IMR-90 (cell line): ENCODE data around the gene SEMA6A. TPM values are rescaled to one million over a fixed set of nuclear protein-coding genes. Genes with fewer than 3 reads are reported as not detected.

ENCODE experiments used
- ATAC-seq: fragments of 200-7000 bp; cut with Tn5 transposase; 2 replicates; pipeline ENCODE4 v1.9.1; 2020; ENCODE audit warnings: low read depth, mild to moderate bottlenecking, moderate library complexity
- BruUV-seq: library from RNA; stranded (reverse); fragments of 400-500 nt; replicated peaks from 2 replicates; lab custom pipeline; 2021; lab: Mats Ljungman, UMichigan
- CTCF ChIA-PET: fragments of 300-600 bp; formaldehyde crosslinking; extraction: SDS; loops from one replicate; lab custom pipeline; 2021; ENCODE audit warnings: antibody characterized with exemption; lab: Yijun Ruan, JAX
- POLR2A ChIA-PET: fragments of 300-600 bp; sonication (Branson Sonifier 250); formaldehyde crosslinking; loops from one replicate; lab custom pipeline; 2022; ENCODE audit warnings: antibody characterized with exemption; ENCODE audit not compliant: unreplicated experiment; lab: Charles Lee
- DNase-seq: peaks from one replicate; pipeline ENCODE4 v3.0.0; 2013
- H2AFZ ChIP-seq: replicated peaks from 2 replicates; pipeline ENCODE3; 2013; ENCODE audit warnings: low read length, mild to moderate bottlenecking; ENCODE audit not compliant: poor library complexity
- H2AK5ac ChIP-seq: 2 replicates; pipeline ENCODE4 v1.6.1; 2013; ENCODE audit warnings: low read depth, low read length, inconsistent platforms
- H2AK9ac ChIP-seq: replicated peaks from 2 replicates; pipeline ENCODE3; 2013; ENCODE audit warnings: mild to moderate bottlenecking, low read depth, low read length, moderate library complexity; ENCODE audit not compliant: poor library complexity
- H2BK120ac ChIP-seq: 2 replicates; pipeline ENCODE4 v1.6.1; 2013; ENCODE audit warnings: low read depth, low read length, inconsistent platforms
- H2BK15ac ChIP-seq: 3 replicates; pipeline ENCODE4 v1.6.1; 2013; ENCODE audit warnings: low read depth, low read length, inconsistent platforms
- H2BK20ac ChIP-seq: 2 replicates; pipeline ENCODE4 v1.6.1; 2013; ENCODE audit warnings: low read depth, mild to moderate bottlenecking, inconsistent platforms, low read length, moderate library complexity
- H2BK5ac ChIP-seq: 2 replicates; pipeline ENCODE4 v1.6.1; 2013; ENCODE audit warnings: mild to moderate bottlenecking, low read depth, low read length, inconsistent platforms; ENCODE audit not compliant: poor library complexity, severe bottlenecking
- H3K14ac ChIP-seq: replicated peaks from 2 replicates; pipeline ENCODE4 v1.6.1; 2013; ENCODE audit warnings: low read depth, low read length, inconsistent platforms
- H3K18ac ChIP-seq: 2 replicates; pipeline ENCODE4 v1.6.1; 2013; ENCODE audit warnings: low read depth, low read length, control low read depth
- H3K23ac ChIP-seq: 2 replicates; pipeline ENCODE4 v1.6.1; 2013; ENCODE audit warnings: low read depth, low read length, inconsistent platforms
- H3K27ac ChIP-seq: 2 replicates; pipeline ENCODE4 v1.5.1; 2013; ENCODE audit warnings: mild to moderate bottlenecking, control low read depth, low read length; ENCODE audit not compliant: insufficient read depth
- H3K27me3 ChIP-seq: 2 replicates; pipeline ENCODE4 v1.6.1; 2013; ENCODE audit warnings: low read length; ENCODE audit not compliant: control insufficient read depth, insufficient read depth
- H3K36me3 ChIP-seq: 2 replicates; pipeline ENCODE4 v1.6.1; 2013; ENCODE audit warnings: low read length, mixed read lengths; ENCODE audit not compliant: control insufficient read depth, insufficient read depth
- H3K4ac ChIP-seq: 2 replicates; pipeline ENCODE4 v1.6.1; 2013; ENCODE audit warnings: low read depth, low read length, inconsistent platforms
- H3K4me1 ChIP-seq: 2 replicates; pipeline ENCODE4 v1.6.1; 2013; ENCODE audit warnings: low read length, mixed read lengths; ENCODE audit not compliant: control insufficient read depth, insufficient read depth
- H3K4me2 ChIP-seq: 2 replicates; pipeline ENCODE4 v1.6.1; 2013; ENCODE audit warnings: low read depth, mild to moderate bottlenecking, control low read depth, low read length, moderate library complexity
- H3K4me3 ChIP-seq: 2 replicates; pipeline ENCODE4 v1.5.1; 2013; ENCODE audit warnings: low read depth, mild to moderate bottlenecking, control low read depth, low read length, moderate library complexity; ENCODE audit not compliant: insufficient read depth
- H3K56ac ChIP-seq: 2 replicates; pipeline ENCODE4 v1.6.1; 2013; ENCODE audit warnings: low read length, inconsistent platforms; ENCODE audit not compliant: insufficient read depth; ENCODE audit errors: extremely low read depth
- H3K79me1 ChIP-seq, 2 experiments: 2 replicates each; pipeline ENCODE4 v1.6.1; 2013; ENCODE audit warnings: low read length in 2 of 2, inconsistent platforms in 1 of 2, low read depth in 1 of 2
- H3K9ac ChIP-seq: 2 replicates; pipeline ENCODE4 v1.6.1; 2013; ENCODE audit warnings: low read depth, low read length, control low read depth
- H3K9me1 ChIP-seq: 2 replicates; pipeline ENCODE4 v1.6.1; 2013; ENCODE audit warnings: low read length, inconsistent platforms; ENCODE audit not compliant: insufficient read depth
- H3K9me3 ChIP-seq: 2 replicates; pipeline ENCODE4 v1.6.1; 2013; ENCODE audit warnings: low read length; ENCODE audit not compliant: control insufficient read depth, insufficient read depth
- H4K20me1 ChIP-seq: 2 replicates; pipeline ENCODE4 v1.6.1; 2013; ENCODE audit warnings: low read length, inconsistent platforms; ENCODE audit not compliant: insufficient read depth
- H4K5ac ChIP-seq: 2 replicates; pipeline ENCODE4 v1.6.1; 2013; ENCODE audit warnings: mild to moderate bottlenecking, low read depth, low read length, control low read depth
- H4K8ac ChIP-seq, 2 experiments: 2 replicates each; pipeline ENCODE4 v1.6.1; 2013; ENCODE audit warnings: low read depth in 2 of 2, low read length in 2 of 2, control low read depth in 1 of 2, inconsistent platforms in 1 of 2
- H4K91ac ChIP-seq: 2 replicates; pipeline ENCODE4 v1.6.1; 2013; ENCODE audit warnings: low read depth, low read length, inconsistent platforms; ENCODE audit not compliant: insufficient read depth
- BHLHE40 ChIP-seq: fragments of 150-350 bp; IDR thresholded peaks from 2 replicates; pipeline ENCODE4 v1.6.1; 2016; ENCODE audit warnings: mild to moderate bottlenecking, low read depth, low read length
- CEBPB ChIP-seq: IDR thresholded peaks from 2 replicates; pipeline ENCODE4 v1.6.1; 2012; ENCODE audit warnings: low read depth, low read length, improper control_type of control experiment
- CHD1 ChIP-seq: IDR thresholded peaks from 2 replicates; pipeline ENCODE4 v1.6.1; 2012; ENCODE audit warnings: low read depth, low read length, improper control_type of control experiment
- CTCF ChIP-seq: conservative IDR thresholded peaks from 2 replicates; pipeline ENCODE4 v1.5.1; 2012; ENCODE audit warnings: mild to moderate bottlenecking, low read depth, low read length, improper control_type of control experiment
- ELK1 ChIP-seq: fragments of 150-350 bp; IDR thresholded peaks from 2 replicates; pipeline ENCODE4 v1.6.1; 2016; ENCODE audit warnings: low read depth, mild to moderate bottlenecking, low read length, moderate library complexity, borderline replicate concordance
- FOS ChIP-seq: fragments of 150-350 bp; IDR thresholded peaks from 2 replicates; pipeline ENCODE4 v1.6.1; 2016; ENCODE audit warnings: low read depth, low read length
- MAFK ChIP-seq: IDR thresholded peaks from 2 replicates; pipeline ENCODE4 v1.6.1; 2012; ENCODE audit warnings: low read depth, low read length, improper control_type of control experiment
- MAZ ChIP-seq: IDR thresholded peaks from 2 replicates; pipeline ENCODE4 v1.6.1; 2012; ENCODE audit warnings: low read depth, mild to moderate bottlenecking, low read length, improper control_type of control experiment, moderate library complexity, borderline replicate concordance
- MXI1 ChIP-seq: IDR thresholded peaks from 2 replicates; pipeline ENCODE4 v1.6.1; 2012; ENCODE audit warnings: low read depth, mild to moderate bottlenecking, low read length, moderate library complexity, borderline replicate concordance
- NFE2L2 ChIP-seq: fragments of 150-350 bp; IDR thresholded peaks from 2 replicates; pipeline ENCODE4 v1.6.1; 2016; ENCODE audit warnings: low read depth, mild to moderate bottlenecking, low read length
- POLR2A ChIP-seq: IDR thresholded peaks from 2 replicates; pipeline ENCODE4 v1.6.1; 2012; ENCODE audit warnings: mild to moderate bottlenecking, low read depth, low read length
- RAD21 ChIP-seq: IDR thresholded peaks from 2 replicates; pipeline ENCODE4 v1.6.1; 2012; ENCODE audit warnings: low read length, improper control_type of control experiment
- RCOR1 ChIP-seq: IDR thresholded peaks from 2 replicates; pipeline ENCODE4 v1.6.1; 2012; ENCODE audit warnings: mild to moderate bottlenecking, low read length, improper control_type of control experiment; ENCODE audit not compliant: insufficient replicate concordance
- RFX5 ChIP-seq: IDR thresholded peaks from 2 replicates; pipeline ENCODE4 v1.8.0; 2012; ENCODE audit warnings: low read depth, mild to moderate bottlenecking, low read length, moderate library complexity
- SMC3 ChIP-seq: fragments of 150-350 bp; IDR thresholded peaks from 2 replicates; pipeline ENCODE4 v1.6.1; 2016; ENCODE audit warnings: low read depth, mild to moderate bottlenecking, antibody characterized with exemption, low read length, moderate library complexity
- USF2 ChIP-seq: fragments of 150-350 bp; IDR thresholded peaks from 2 replicates; pipeline ENCODE4 v1.6.1; 2017; ENCODE audit warnings: mild to moderate bottlenecking, antibody characterized with exemption, low read length, low read depth
- WGBS, 2 experiments: methylation state at CpG; one replicate each; pipeline versions ENCODE4 v1.1.5 to v1.1.7; 2013; ENCODE audit warnings: missing lambda C conversion rate in 2 of 2; ENCODE audit not compliant: insufficient read length in 1 of 2; ENCODE audit errors: extremely low coverage in 2 of 2; 5-methylcytosine and 5-hydroxymethylcytosine counted together
- dilution Hi-C: fragments of 300-500 bp; cut with HindIII; formaldehyde crosslinking; loops from one replicate; pipeline ENCODE4 v1.14.3; 2018; ENCODE audit warnings: low sequenced_read_pairs; ENCODE audit not compliant: unreplicated experiment
- in situ Hi-C: fragments of 300-500 bp; cut with MboI; formaldehyde crosslinking; loops from 3 replicates; pipeline ENCODE4 v1.14.3; 2019; ENCODE audit warnings: low sequenced_read_pairs, inconsistent platforms, mixed read lengths
- intact Hi-C: fragments of 100-400 bp; cut with micrococcal nuclease; formaldehyde crosslinking; loops from 2 replicates; pipeline ENCODE4 v1.10.0; 2022
- polyA plus RNA-seq, 3 experiments: library from polyadenylated mRNA; depleted of rRNA; stranded (reverse); fragments of >200 nt; gene quantifications; 2 replicates each; pipeline ENCODE4 v1.2.3, GENCODE V29; 2012; ENCODE audit warnings: low replicate concordance in 1 of 3
- total RNA-seq: library from RNA; depleted of rRNA; stranded (reverse); fragments of >200 nt; gene quantifications from 2 replicates; pipeline ENCODE4 v1.2.3, GENCODE V29; 2012

The SEMA6A gene
- total and polyA plus RNA-seq, 2 of the 4 experiments (the other 2 are of a cell fraction), result 0.27 to 0.36 TPM

- H3K14ac ChIP-seq, result no peak overlapping the region
- no peak overlapping the region for H3K18ac ChIP-seq
- H2BK5ac ChIP-seq, result no peak overlapping the region
- no peak overlapping the region for H3K4me3 ChIP-seq
- no peaks in the 10 kb centered on the region for H3K9me3 ChIP-seq
- H2BK120ac ChIP-seq, result no peak overlapping the region
- H3K4me2 ChIP-seq, result no peak overlapping the region
- H4K20me1 ChIP-seq, result no peaks in the 10 kb centered on the region
- TF ChIP-seq RFX5 (no peak), NFE2L2 (no peak), RCOR1 (no peak), MAZ (no peak), MAFK (no peak), MXI1 (no peak), USF2 (no peak), CTCF (no peak), RAD21 (no peak), POLR2A (no peak), CEBPB (no peak), ELK1 (no peak), BHLHE40 (no peak), SMC3 (no peak), CHD1 (no peak), FOS (no peak)
- H3K27ac ChIP-seq, result no peak overlapping the region
- no peaks in the 10 kb centered on the region for H3K9me1 ChIP-seq
- H3K23ac ChIP-seq, result no peak overlapping the region
- no peak overlapping the region for H4K8ac ChIP-seq
- no peak overlapping the region for H2BK15ac ChIP-seq
- CTCF ChIA-PET, result no interaction called here
- H3K4ac ChIP-seq, result no peak overlapping the region
- POLR2A ChIA-PET, result interaction anchor here (0.6 kb wide), 1 partner anchor 327 kb away, joined by 4 read pairs; no protein-coding TSS in a partner anchor
- no peaks in the 10 kb centered on the region for H3K79me1 ChIP-seq
- WGBS, 2 experiments, result no CpG with 5 or more reads among the region's 1 CpG
- ATAC-seq, result no peak
- H3K56ac ChIP-seq, result no peak overlapping the region
- H3K27me3 ChIP-seq, result peaks cover 2% of the 10 kb centered on the region
- no peak overlapping the region for H2BK20ac ChIP-seq
- in situ Hi-C loops (no loop called here), intact Hi-C loops (no loop called here), dilution Hi-C loops (no loop called here)
- H2AFZ ChIP-seq, result no peak overlapping the region
- no peaks in the 10 kb centered on the region for H3K4me1 ChIP-seq
- no peak overlapping the region for H4K91ac ChIP-seq
- no peak for DNase-seq
- no peak overlapping the region for H2AK5ac ChIP-seq
- BruUV-seq, result no TSS peak
- no peak overlapping the region for H2AK9ac ChIP-seq
- no peak overlapping the region for H4K5ac ChIP-seq
- H3K9ac ChIP-seq, result no peak overlapping the region
- H3K36me3 ChIP-seq, result no peaks in the 10 kb centered on the region
Observed at GRCh38 chr5:116566251-116566650, 8.4 kb downstream of the SEMA6A start.
